Neuronal stem cell (in vitro differentiated cells): Measurements from ENCODE around the gene IDH3G.

ENCODE experiments used
- DNase-seq: peaks from one replicate; pipeline ENCODE4 v3.0.0-alpha.2; 2013; ENCODE audit warnings: low spot score
- H2AFZ ChIP-seq: one replicate; pipeline ENCODE4 v1.6.1; 2013; ENCODE audit warnings: mild to moderate bottlenecking, low read length, inconsistent platforms
- H2AK5ac ChIP-seq: 2 replicates; pipeline ENCODE4 v1.6.1; 2013; ENCODE audit warnings: low read depth, mild to moderate bottlenecking, inconsistent platforms, low read length, moderate library complexity, mixed read lengths
- H2BK120ac ChIP-seq: 2 replicates; pipeline ENCODE4 v1.6.1; 2013; ENCODE audit warnings: low read depth, mild to moderate bottlenecking, inconsistent platforms, low read length, moderate library complexity, mixed read lengths
- H2BK12ac ChIP-seq: one replicate; pipeline ENCODE4 v1.6.1; 2013; ENCODE audit warnings: low read length, inconsistent platforms
- H2BK15ac ChIP-seq: 2 replicates; pipeline ENCODE4 v1.6.1; 2013; ENCODE audit warnings: mild to moderate bottlenecking, low read length, inconsistent platforms, mixed read lengths
- H2BK5ac ChIP-seq: one replicate; pipeline ENCODE4 v1.6.1; 2013; ENCODE audit warnings: inconsistent platforms, mild to moderate bottlenecking, low read length, moderate library complexity
- H3K14ac ChIP-seq: one replicate; pipeline ENCODE4 v1.6.1; 2013; ENCODE audit warnings: low read length, inconsistent platforms
- H3K18ac ChIP-seq: 2 replicates; pipeline ENCODE4 v1.6.1; 2013; ENCODE audit warnings: low read length, inconsistent platforms
- H3K23ac ChIP-seq: 2 replicates; pipeline ENCODE4 v1.6.1; 2013; ENCODE audit warnings: low read depth, mild to moderate bottlenecking, mixed read lengths, low read length, inconsistent platforms; ENCODE audit not compliant: poor library complexity
- H3K27ac ChIP-seq: replicated peaks from 3 replicates; pipeline ENCODE4 v1.5.1; 2013; ENCODE audit warnings: low read length, inconsistent platforms
- H3K27me3 ChIP-seq, 3 experiments: 2 replicates each; pipeline ENCODE4 v1.6.1; 2013; ENCODE audit warnings: low read length in 3 of 3, mild to moderate bottlenecking in 2 of 3, inconsistent platforms in 1 of 3, low read depth in 1 of 3, mixed read lengths in 1 of 3, moderate library complexity in 1 of 3; ENCODE audit not compliant: control insufficient read depth in 3 of 3, insufficient read depth in 3 of 3
- H3K36me3 ChIP-seq, 2 donors: replicated peaks in 1 of 2; 2 replicates each; pipeline ENCODE4 v1.6.1; 2013; ENCODE audit warnings: low read length in 2 of 2; ENCODE audit not compliant: control insufficient read depth in 2 of 2, insufficient read depth in 2 of 2
- H3K4ac ChIP-seq: 2 replicates; pipeline ENCODE4 v1.6.1; 2013; ENCODE audit warnings: inconsistent platforms, mild to moderate bottlenecking, low read length, moderate library complexity
- H3K4me1 ChIP-seq, 2 donors: 1 replicate in 1 of 2; 2 replicates in 1 of 2; pipeline ENCODE4 v1.6.1; 2013; ENCODE audit warnings: low read length in 2 of 2, low read depth in 1 of 2; ENCODE audit not compliant: control insufficient read depth in 2 of 2, insufficient read depth in 1 of 2
- H3K4me2 ChIP-seq: one replicate; pipeline ENCODE4 v1.6.1; 2013; ENCODE audit warnings: mild to moderate bottlenecking, low read length, inconsistent platforms; ENCODE audit not compliant: insufficient read depth, poor library complexity, severe bottlenecking
- H3K4me3 ChIP-seq, 2 donors: 2 replicates each; pipeline ENCODE4 v1.5.1; 2013; ENCODE audit warnings: low read length in 2 of 2, mild to moderate bottlenecking in 2 of 2, inconsistent platforms in 1 of 2, moderate library complexity in 1 of 2
- H3K79me1 ChIP-seq: one replicate; pipeline ENCODE4 v1.6.1; 2013; ENCODE audit warnings: low read depth, mild to moderate bottlenecking, inconsistent platforms, low read length, moderate library complexity
- H3K9ac ChIP-seq: one replicate; pipeline ENCODE4 v1.6.1; 2013; ENCODE audit warnings: mild to moderate bottlenecking, low read depth, low read length, inconsistent platforms; ENCODE audit not compliant: poor library complexity
- H3K9me3 ChIP-seq, 2 donors: replicated peaks in 1 of 2; 2 replicates each; pipeline versions ENCODE3 to v1.6.1; 2013; ENCODE audit warnings: low read length in 2 of 2, mild to moderate bottlenecking in 2 of 2, inconsistent platforms in 1 of 2, low read depth in 1 of 2, mixed read lengths in 1 of 2, moderate library complexity in 1 of 2; ENCODE audit not compliant: control insufficient read depth in 2 of 2, insufficient read depth in 1 of 2
- H4K8ac ChIP-seq: one replicate; pipeline ENCODE4 v1.6.1; 2013; ENCODE audit warnings: low read depth, mild to moderate bottlenecking, inconsistent platforms, low read length, moderate library complexity
- H4K91ac ChIP-seq: one replicate; pipeline ENCODE4 v1.6.1; 2013; ENCODE audit warnings: low read length, low read depth, mild to moderate bottlenecking, inconsistent platforms; ENCODE audit not compliant: poor library complexity
- WGBS, 2 donors: extraction: QIAGEN DNeasy Blood & Tissue Kit; methylation state at CpG; one replicate each; pipeline ENCODE4 v1.1.7; 2013; ENCODE audit warnings: missing lambda C conversion rate in 2 of 2, mixed read lengths in 1 of 2; ENCODE audit not compliant: insufficient read length in 2 of 2, insufficient replicate concordance in 1 of 2; ENCODE audit errors: extremely low coverage in 2 of 2; 5-methylcytosine and 5-hydroxymethylcytosine counted together

IDH3G gene

GRCh38 chrX:153827016-153827415, 32.8 kb upstream of the IDH3G start:
- Histone ChIP-seq H3K4ac (no peak overlapping the region), H3K27ac (no peak overlapping the region), H2AK5ac (no peak overlapping the region), H4K8ac (no peak overlapping the region), H3K4me2 (no peak overlapping the region), H2BK120ac (no peak overlapping the region), H2BK15ac (no peak overlapping the region), H3K14ac (no peak overlapping the region), H3K4me3 (no peak overlapping the region), H4K91ac (no peak overlapping the region), H2AFZ (no peak overlapping the region), H3K9me3 (no peaks in the 10 kb centered on the region), H3K23ac (no peak overlapping the region), H3K27me3 (peaks cover 0 to 17% (median 16%) of the 10 kb centered on the region in 3 experiments), H3K4me1 (peaks cover 5 to 6% of the 10 kb centered on the region in 2 donors), H3K9ac (no peak overlapping the region), H3K79me1 (no peaks in the 10 kb centered on the region), H2BK5ac (no peak overlapping the region), H2BK12ac (no peak overlapping the region), H3K36me3 (peaks cover 0 to 15% of the 10 kb centered on the region in 2 donors), H3K18ac (no peak overlapping the region)
- WGBS, 2 donors: no CpG with 5 or more reads among the region's 3 CpGs
- no peak for DNase-seq

- peaks cover 0 to 15% of the 10 kb centered on the region in 2 donors for H3K36me3 ChIP-seq
- H3K27me3 ChIP-seq: peaks cover 0 to 16% (median 14%) of the 10 kb centered on the region in 3 experiments
- no peak overlapping the region for H3K14ac ChIP-seq
- no peak overlapping the region for H3K18ac ChIP-seq
- H2BK5ac ChIP-seq: no peak overlapping the region
- H3K4me1 ChIP-seq: peaks cover 0 to 5% of the 10 kb centered on the region in 2 donors
- no peak overlapping the region for H3K23ac ChIP-seq
- no peaks in the 10 kb centered on the region for H3K9me3 ChIP-seq
- H2AK5ac ChIP-seq: no peak overlapping the region
- H2BK12ac ChIP-seq: no peak overlapping the region
- H4K91ac ChIP-seq: no peak overlapping the region
- H2BK15ac ChIP-seq: no peak overlapping the region
- no peak overlapping the region for H3K4ac ChIP-seq
- no peak overlapping the region for H2AFZ ChIP-seq
- no peak overlapping the region for H3K27ac ChIP-seq
- H4K8ac ChIP-seq: no peak overlapping the region
- H3K4me2 ChIP-seq: no peak overlapping the region
- no peak for DNase-seq
- no peaks in the 10 kb centered on the region for H3K79me1 ChIP-seq
- no peak overlapping the region for H3K4me3 ChIP-seq
- WGBS, 2 donors: no CpG with 5 or more reads among the region's 8 CpGs
- no peak overlapping the region for H2BK120ac ChIP-seq
- no peak overlapping the region for H3K9ac ChIP-seq
These were observed 30.9 kb upstream of the IDH3G start for GRCh38 chrX:153825042-153825441.

- Histone ChIP-seq H3K9me3 (no peaks in the 10 kb centered on the region), H3K23ac (no peak overlapping the region), H2BK12ac (no peak overlapping the region), H3K27ac (no peak overlapping the region), H3K9ac (no peak overlapping the region), H3K79me1 (no peaks in the 10 kb centered on the region), H3K4me2 (no peak overlapping the region), H4K91ac (no peak overlapping the region), H3K27me3 (peaks cover 0 to 19% (median 10%) of the 10 kb centered on the region in 3 experiments), H2AFZ (no peak overlapping the region), H3K18ac (no peak overlapping the region), H4K8ac (no peak overlapping the region), H3K4me3 (no peak overlapping the region), H2BK15ac (no peak overlapping the region), H3K36me3 (peaks cover 0 to 15% of the 10 kb centered on the region in 2 donors), H3K14ac (no peak overlapping the region), H3K4me1 (peaks cover 0 to 10% of the 10 kb centered on the region in 2 donors), H3K4ac (no peak overlapping the region), H2AK5ac (no peak overlapping the region), H2BK120ac (no peak overlapping the region), H2BK5ac (no peak overlapping the region)
- no peak for DNase-seq
- WGBS, 2 donors: no CpG with 5 or more reads among the region's 10 CpGs
These were observed 30.2 kb upstream of the IDH3G start for GRCh38 chrX:153824348-153824747.

- Histone ChIP-seq H2BK12ac (no peak overlapping the region), H3K36me3 (peaks cover 0 to 6% of the 10 kb centered on the region in 2 donors), H2AK5ac (no peak overlapping the region), H3K18ac (no peak overlapping the region), H3K23ac (no peak overlapping the region), H2AFZ (no peak overlapping the region), H3K9ac (no peak overlapping the region), H2BK15ac (no peak overlapping the region), H2BK120ac (no peak overlapping the region), H3K14ac (no peak overlapping the region), H3K4me1 (peaks cover 5 to 6% of the 10 kb centered on the region in 2 donors), H3K4me3 (no peak overlapping the region), H3K4me2 (no peak overlapping the region), H3K27ac (no peak overlapping the region), H2BK5ac (no peak overlapping the region), H3K27me3 (peaks cover 0 to 13% (median 0%) of the 10 kb centered on the region in 3 experiments), H4K91ac (no peak overlapping the region), H4K8ac (no peak overlapping the region), H3K4ac (no peak overlapping the region), H3K9me3 (no peaks in the 10 kb centered on the region), H3K79me1 (no peaks in the 10 kb centered on the region)
- no CpG with 5 or more reads among the region's 9 CpGs for WGBS, 2 donors
- DNase-seq: no peak
These were observed 26.9 kb upstream of the IDH3G start for GRCh38 chrX:153821066-153821465.
